ENCODE measurements around the gene SAYSD1. TPM values are rescaled to one million over a fixed set of nuclear protein-coding genes. Genes with fewer than 3 reads are reported as not detected.

Gene SAYSD1
- polyA plus RNA-seq, 3 donors = 4.3 to 15.5 (median 12.0) TPM

DNA sequence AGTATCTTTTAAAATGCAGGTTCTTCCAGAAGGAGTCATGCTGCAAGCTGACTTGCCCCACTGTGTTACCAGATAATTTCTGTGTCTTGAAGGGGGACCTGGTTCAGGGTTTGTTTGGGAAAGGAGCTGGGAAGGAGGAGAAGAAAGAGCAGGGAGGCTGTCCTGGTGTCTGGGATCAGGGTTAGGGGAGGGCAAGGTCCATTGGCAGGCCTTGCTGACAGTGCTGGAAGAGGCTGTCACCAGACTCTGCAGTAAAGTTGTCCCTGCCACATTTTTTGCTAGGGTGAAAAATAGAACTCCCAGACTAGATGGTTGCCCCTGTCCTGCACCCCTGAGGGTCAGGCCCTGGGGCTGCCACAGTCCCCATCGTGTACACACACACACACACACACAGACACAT is 51.5 kb downstream of the SAYSD1 start:
- Histone ChIP-seq H3K36me3 (replicated peaks in 1 of 2; ENCODE audit: control insufficient read depth in 1 of 2, insufficient read depth in 2 of 2, low read length in 2 of 2) (no peaks in the 10 kb centered on the region), H4K20me1 (ENCODE audit: insufficient read depth, low read length) (no peaks in the 10 kb centered on the region), H3K9me3 (replicated peaks in 1 of 2; ENCODE audit: control insufficient read depth in 1 of 2, insufficient read depth in 1 of 2, low read length in 2 of 2) (no peaks in the 10 kb centered on the region), H3K27ac (ENCODE audit: low read depth in 1 of 2, low read length in 2 of 2) (no peak overlapping the region), H3K27me3 (ENCODE audit: control insufficient read depth in 2 of 2, insufficient read depth in 2 of 2, low read length in 2 of 2) (no peaks in the 10 kb centered on the region), H3K4me2 (replicated peaks; ENCODE audit: extremely low read depth, low read length, poor library complexity, severe bottlenecking) (no peak overlapping the region), H2AFZ (ENCODE audit: insufficient read depth, low read depth, low read length, poor library complexity, severe bottlenecking) (no peak overlapping the region), H3K9ac (ENCODE audit: insufficient read depth, low read length, poor library complexity, severe bottlenecking) (no peak overlapping the region), H3K4me1 (ENCODE audit: control insufficient read depth in 1 of 2, insufficient read depth in 2 of 2, low read length in 2 of 2) (no peaks in the 10 kb centered on the region), H3K4me3 (replicated peaks in 1 of 3; ENCODE audit: low read depth in 2 of 3, low read length in 3 of 3) (no peak overlapping the region), H3K79me2 (ENCODE audit: insufficient read depth, low read length) (no peaks in the 10 kb centered on the region)
- peaks cover 11 to 19% (median 15%) of the 10 kb centered on the region in 3 donors for H3K27me3 Mint-ChIP-seq (ENCODE audit: low read depth in 3 of 3)
- no peak overlapping the region for H3K27ac Mint-ChIP-seq
- WGBS (ENCODE audit: insufficient coverage) = 80% methylated on average over 1 of the region's 1 CpG
- TF ChIP-seq, protein P1, sequence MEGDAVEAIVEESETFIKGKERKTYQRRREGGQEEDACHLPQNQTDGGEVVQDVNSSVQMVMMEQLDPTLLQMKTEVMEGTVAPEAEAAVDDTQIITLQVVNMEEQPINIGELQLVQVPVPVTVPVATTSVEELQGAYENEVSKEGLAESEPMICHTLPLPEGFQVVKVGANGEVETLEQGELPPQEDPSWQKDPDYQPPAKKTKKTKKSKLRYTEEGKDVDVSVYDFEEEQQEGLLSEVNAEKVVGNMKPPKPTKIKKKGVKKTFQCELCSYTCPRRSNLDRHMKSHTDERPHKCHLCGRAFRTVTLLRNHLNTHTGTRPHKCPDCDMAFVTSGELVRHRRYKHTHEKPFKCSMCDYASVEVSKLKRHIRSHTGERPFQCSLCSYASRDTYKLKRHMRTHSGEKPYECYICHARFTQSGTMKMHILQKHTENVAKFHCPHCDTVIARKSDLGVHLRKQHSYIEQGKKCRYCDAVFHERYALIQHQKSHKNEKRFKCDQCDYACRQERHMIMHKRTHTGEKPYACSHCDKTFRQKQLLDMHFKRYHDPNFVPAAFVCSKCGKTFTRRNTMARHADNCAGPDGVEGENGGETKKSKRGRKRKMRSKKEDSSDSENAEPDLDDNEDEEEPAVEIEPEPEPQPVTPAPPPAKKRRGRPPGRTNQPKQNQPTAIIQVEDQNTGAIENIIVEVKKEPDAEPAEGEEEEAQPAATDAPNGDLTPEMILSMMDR (IDR thresholded peaks at IDR 0.05) = no peak
- no peaks in the 10 kb centered on the region for H3K4me1 Mint-ChIP-seq
- H3K36me3 Mint-ChIP-seq = no peaks in the 10 kb centered on the region
- no peak for DNase-seq
- H3K4me3 Mint-ChIP-seq = no peak overlapping the region
- intact Hi-C loops (cut with micrococcal nuclease) = no loop called here
- peaks cover 0 to 3% (median 0%) of the 10 kb centered on the region in 7 donors for H3K9me3 Mint-ChIP-seq

DNA sequence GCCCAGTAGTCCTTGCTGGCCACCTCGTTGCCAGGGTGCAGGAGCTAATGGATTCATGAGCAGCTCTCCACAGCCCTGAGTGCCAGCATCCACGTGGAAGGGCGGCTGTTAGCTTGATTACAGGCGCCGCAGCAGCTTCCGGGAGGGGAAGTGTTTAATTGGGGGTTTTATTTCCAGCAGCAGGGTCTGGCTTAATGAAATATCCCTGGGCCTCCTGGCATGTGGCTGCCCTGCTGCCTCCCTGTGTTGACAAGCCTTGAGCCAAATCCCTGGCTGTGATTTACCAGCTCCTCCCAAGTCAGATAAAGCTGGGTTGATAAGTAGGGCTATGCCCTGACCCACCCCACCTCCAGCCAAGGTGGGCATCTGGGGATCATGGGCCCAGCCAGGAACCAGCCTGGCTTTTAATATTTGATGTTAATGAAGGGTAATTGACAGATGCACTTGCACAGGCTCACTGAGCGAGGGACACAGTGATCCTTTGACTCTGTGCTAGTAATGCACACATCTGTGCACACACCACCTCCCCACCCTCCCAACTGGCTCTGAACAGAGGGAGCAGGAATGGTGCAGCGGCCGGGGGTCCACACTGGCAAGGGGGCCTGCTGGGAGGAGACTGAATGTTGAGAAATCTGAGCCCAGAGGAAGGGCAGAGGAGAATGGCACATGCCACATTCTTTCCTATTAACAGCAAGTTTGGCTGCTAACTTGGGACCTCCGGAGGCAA is 52.8 kb downstream of the SAYSD1 start:
- 65% methylated on average over 5 of the region's 10 CpGs for WGBS (ENCODE audit: insufficient coverage)
- no peak overlapping the region for H3K9ac ChIP-seq (ENCODE audit: insufficient read depth, low read length, poor library complexity, severe bottlenecking)
- no peaks in the 10 kb centered on the region for H4K20me1 ChIP-seq (ENCODE audit: insufficient read depth, low read length)
- Mint-ChIP-seq H3K36me3 (no peaks in the 10 kb centered on the region), H3K27ac (no peak overlapping the region), H3K27me3 (ENCODE audit: low read depth in 3 of 3) (peaks cover 11 to 16% (median 13%) of the 10 kb centered on the region in 3 donors), H3K4me3 (no peak overlapping the region), H3K9me3 (no peaks in the 10 kb centered on the region), H3K4me1 (no peaks in the 10 kb centered on the region)
- H3K79me2 ChIP-seq (ENCODE audit: insufficient read depth, low read length) = no peaks in the 10 kb centered on the region
- no peaks in the 10 kb centered on the region for H3K9me3 ChIP-seq (replicated peaks in 1 of 2; ENCODE audit: control insufficient read depth in 1 of 2, insufficient read depth in 1 of 2, low read length in 2 of 2)
- H3K4me2 ChIP-seq (replicated peaks; ENCODE audit: extremely low read depth, low read length, poor library complexity, severe bottlenecking) = no peak overlapping the region
- no peak overlapping the region for H3K4me3 ChIP-seq (replicated peaks in 1 of 3; ENCODE audit: low read depth in 2 of 3, low read length in 3 of 3)
- no peak overlapping the region for H3K27ac ChIP-seq (ENCODE audit: low read depth in 1 of 2, low read length in 2 of 2)
- no peaks in the 10 kb centered on the region for H3K4me1 ChIP-seq (ENCODE audit: control insufficient read depth in 1 of 2, insufficient read depth in 2 of 2, low read length in 2 of 2)
- intact Hi-C loops (cut with micrococcal nuclease) = no loop called here
- DNase-seq = no peak
- H3K27me3 ChIP-seq (ENCODE audit: control insufficient read depth in 2 of 2, insufficient read depth in 2 of 2, low read length in 2 of 2) = no peaks in the 10 kb centered on the region
- no peak overlapping the region for H2AFZ ChIP-seq (ENCODE audit: insufficient read depth, low read depth, low read length, poor library complexity, severe bottlenecking)
- no peaks in the 10 kb centered on the region for H3K36me3 ChIP-seq (replicated peaks in 1 of 2; ENCODE audit: control insufficient read depth in 1 of 2, insufficient read depth in 2 of 2, low read length in 2 of 2)
- TF ChIP-seq, protein P1 (IDR thresholded peaks at IDR 0.05) = no peak

All from CD14-positive monocyte (primary cell).